Measurements from ENCODE around the gene PRR20G.
"Not testable (repeated sequence)": the region's sequence is repeated elsewhere in the genome, so short reads cannot be mapped to it uniquely, and the experiment has no call there.

PRR20G gene

GRCh38 chr3:127299276-127299675, 11.4 kb upstream of the PRR20G start:
- FAIRE-seq, result no peak
- DNase-seq (ENCODE audit: low spot score), result no peak

GRCh38 chr3:127296959-127297358, 9.1 kb upstream of the PRR20G start:
- no peak for FAIRE-seq
- DNase-seq (ENCODE audit: low spot score), result no peak

GRCh38 chr3:127296166-127296565, 8.3 kb upstream of the PRR20G start:
- FAIRE-seq, result no peak
- no peak for DNase-seq (ENCODE audit: low spot score)

DNA sequence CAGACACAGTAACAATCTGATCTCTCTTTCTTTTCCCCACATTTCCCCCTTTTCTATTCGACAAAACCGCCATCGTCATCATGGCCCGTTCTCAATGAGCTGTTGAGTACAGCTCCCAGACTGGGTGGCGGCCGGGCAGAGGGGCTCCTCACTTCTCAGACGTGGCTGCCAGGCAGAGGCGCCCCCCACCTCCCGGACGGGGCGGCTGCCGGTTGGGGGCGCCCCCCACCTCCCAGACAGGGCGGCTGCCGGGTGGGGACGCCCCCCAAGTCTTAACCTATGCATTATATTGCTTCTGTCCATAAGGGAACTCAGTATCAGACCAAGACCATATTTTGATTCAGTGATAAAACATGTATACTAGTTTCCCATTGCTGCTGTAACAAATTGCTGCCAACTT, 5.8 kb upstream of the PRR20G start:
- DNase-seq (ENCODE audit: low spot score); FAIRE-seq: not testable (repeated sequence)

DNA sequence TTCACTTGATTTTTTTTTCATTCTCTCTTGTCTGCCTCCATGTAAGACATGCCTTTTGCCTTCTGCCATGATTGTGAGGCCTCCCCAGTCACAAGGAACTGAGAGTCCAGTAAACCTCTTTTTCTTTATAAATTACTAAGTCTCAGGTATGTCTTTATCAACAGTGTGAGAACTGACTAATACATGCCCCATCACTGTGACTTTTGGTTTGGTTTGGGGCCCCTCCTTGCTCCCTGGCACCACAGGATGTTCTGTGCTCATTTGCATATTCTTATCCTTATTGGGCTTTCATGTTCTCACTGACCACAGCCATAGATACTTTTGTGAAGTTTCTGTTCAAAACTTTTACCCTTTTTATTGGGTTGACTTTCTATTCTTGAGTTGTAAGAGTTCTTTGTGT, 3.8 kb upstream of the PRR20G start:
- DNase-seq (ENCODE audit: low spot score), result no peak
- FAIRE-seq, result no peak

- no peak for FAIRE-seq
- DNase-seq (ENCODE audit: low spot score), result no peak
Observed at GRCh38 chr3:127291114-127291513, 3.3 kb upstream of the PRR20G start.

GRCh38 chr3:127289706-127290575, 2.1 kb upstream of the PRR20G start:
- DNase-seq (ENCODE audit: low spot score), result no peak
- no peak for FAIRE-seq

DNA sequence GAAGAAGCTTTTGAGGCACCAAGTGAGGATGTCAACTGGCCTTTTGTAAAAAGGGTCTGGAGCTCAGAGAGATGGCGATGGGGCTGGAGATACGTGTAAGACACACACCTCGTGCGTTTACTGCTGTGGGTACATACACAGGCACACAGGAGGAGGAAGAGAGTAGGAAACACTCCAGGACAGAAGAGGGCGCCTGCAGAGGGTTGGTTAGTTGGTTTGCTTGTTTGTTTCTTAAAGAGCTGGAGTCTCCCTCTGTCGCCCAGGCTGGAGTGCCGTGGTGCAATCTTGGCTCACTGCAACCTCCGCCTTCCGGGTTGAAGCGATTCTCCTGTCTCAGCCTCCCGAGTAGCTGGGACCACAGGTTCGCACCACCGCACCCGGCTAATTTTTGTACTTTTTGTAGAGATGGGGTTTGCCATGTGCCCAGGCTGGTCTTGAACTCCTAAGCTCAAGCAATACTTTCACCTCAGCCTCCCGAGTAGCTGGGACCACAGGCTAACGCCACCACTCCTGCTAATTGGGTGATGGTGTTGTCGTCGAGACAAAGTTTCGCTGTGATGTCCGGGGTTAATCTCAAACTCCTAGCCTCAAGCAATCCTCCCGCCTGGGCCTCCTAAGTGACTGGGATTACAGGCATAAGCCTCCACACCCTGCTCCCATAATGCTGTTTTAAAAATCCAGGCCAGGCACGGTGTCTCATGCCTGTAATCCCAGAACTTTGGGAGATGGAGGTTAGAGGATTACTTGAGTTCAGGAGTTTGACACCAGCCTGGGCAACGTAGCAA, 1.3 kb upstream of the PRR20G start:
- no peak for FAIRE-seq
- DNase-seq (ENCODE audit: low spot score), result no peak

GRCh38 chr3:127288343-127288742, 497 bp upstream of the PRR20G start:
- FAIRE-seq (no peak), DNase-seq (ENCODE audit: low spot score) (no peak)

GRCh38 chr3:127286571-127287140, 1.2 kb downstream of the PRR20G start:
- peak; percentile 57 for DNase-seq (ENCODE audit: low spot score)
- no peak for FAIRE-seq

GRCh38 chr3:127284258-127284657, 3.6 kb downstream of the PRR20G start:
- no peak for DNase-seq (ENCODE audit: low spot score)
- no peak for FAIRE-seq

DNA sequence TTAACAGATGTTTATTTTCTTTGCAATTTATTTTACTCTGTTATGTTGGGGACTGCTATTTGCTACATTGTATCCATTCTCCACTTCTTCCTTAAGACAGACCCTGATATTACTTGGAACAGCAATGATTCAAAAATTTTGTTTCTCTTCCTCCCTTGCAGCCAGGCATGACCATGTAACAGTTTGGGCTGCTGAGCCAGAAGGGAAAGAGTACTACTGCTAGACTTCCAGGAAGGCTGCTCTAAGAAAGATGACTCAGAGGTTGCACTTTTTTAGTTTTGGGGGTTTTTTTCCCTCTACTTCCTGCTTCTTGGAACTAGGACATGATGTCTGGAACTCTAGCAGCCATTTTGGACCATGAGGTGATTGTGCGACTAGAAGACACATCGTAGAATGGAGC, 10.3 kb downstream of the PRR20G start:
- no peak for DNase-seq (ENCODE audit: low spot score)
- FAIRE-seq, result no peak

DNA sequence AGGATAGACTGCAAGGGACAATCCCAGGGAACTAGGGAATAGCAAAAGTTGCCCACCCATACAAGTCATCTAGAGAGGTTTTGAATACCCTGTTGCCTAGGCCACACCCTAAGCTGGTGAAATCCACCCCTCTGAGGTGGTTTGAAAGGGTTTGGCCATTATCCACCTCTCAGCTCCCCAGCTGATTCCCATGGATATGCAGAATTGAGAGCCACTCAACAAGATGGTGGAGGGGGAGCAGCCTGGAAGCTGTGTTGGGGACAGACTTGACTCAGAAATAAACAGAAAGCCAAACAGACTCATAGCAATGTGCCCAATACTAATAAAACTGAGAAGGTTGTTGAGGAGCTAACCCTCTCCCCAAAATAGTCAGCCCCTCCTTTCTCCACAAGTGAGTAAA, 10.9 kb downstream of the PRR20G start:
- DNase-seq (ENCODE audit: low spot score), result no peak
- no peak for FAIRE-seq

DNA sequence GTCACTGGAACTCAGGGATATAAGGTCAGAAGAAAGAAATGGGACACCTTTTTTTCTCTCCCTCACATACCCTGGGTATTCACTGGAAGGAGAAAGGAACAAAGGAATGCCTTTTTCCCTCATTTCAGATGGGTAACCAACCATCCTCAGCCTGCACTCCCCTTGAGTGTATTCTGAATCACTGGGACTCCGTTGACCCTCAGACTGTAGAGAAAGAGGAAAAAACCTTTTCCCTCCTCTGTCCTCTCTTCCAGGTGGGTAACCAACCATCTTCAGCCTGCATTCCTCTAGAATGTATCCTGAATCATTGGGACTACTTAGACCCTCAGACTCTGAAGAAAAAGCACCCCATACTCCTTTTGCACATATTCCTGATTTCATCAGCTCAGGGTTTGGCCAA, 11.4 kb downstream of the PRR20G start:
- FAIRE-seq, result no peak

GRCh38 chr3:127275287-127275781, 12.5 kb downstream of the PRR20G start:
- FAIRE-seq, result peak; percentile 76
- peak; percentile 81 for DNase-seq (ENCODE audit: low spot score)

More for the DNA sequence above, 11.4 kb downstream of the PRR20G start:
- no peak for DNase-seq (ENCODE audit: low spot score)

- no peak for DNase-seq (ENCODE audit: low spot score)
- FAIRE-seq, result peak; percentile 35
Observed at GRCh38 chr3:127274200-127274760, 13.6 kb downstream of the PRR20G start.

DNA sequence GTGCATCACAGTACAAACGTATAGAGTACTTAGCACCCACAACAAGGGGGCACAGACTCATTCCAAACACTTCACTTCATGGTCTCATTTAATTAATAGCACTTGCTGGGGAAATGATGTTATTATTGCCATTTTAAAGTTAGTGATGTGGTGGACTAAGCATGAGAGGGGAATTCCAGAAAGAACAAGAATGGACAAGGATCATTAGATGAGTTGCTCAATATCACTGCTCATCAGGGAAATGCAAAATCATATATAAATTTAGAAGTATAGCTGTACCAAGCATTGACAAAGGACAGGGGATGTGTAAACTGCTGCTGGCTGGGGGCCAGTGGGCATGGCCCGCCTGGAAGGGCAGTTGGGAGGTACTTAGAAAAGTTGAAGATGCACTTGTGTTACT, 14.6 kb downstream of the PRR20G start:
- FAIRE-seq (no peak), DNase-seq (ENCODE audit: low spot score) (no peak)

DNA sequence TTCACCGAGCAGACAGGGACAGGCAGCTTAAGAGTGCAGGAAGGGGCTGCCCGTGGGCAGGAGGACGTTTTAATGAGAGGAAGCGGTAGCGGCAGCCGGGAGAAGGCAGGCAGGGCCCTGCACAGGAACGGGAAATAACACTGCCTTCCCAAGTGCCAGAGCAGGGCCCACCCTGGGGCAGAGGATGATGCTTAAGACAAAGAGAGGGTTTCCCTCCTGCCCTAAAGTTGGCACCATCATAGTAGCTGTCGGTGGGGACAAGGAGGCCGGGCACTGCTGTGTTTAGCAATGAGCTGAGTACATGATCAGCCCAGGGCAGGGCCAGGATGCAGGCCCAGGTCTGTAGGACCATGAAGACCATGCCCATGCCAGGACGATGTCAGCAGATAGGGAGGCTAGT, 21.7 kb downstream of the PRR20G start:
- DNase-seq (ENCODE audit: low spot score), result no peak
- no peak for FAIRE-seq

DNA sequence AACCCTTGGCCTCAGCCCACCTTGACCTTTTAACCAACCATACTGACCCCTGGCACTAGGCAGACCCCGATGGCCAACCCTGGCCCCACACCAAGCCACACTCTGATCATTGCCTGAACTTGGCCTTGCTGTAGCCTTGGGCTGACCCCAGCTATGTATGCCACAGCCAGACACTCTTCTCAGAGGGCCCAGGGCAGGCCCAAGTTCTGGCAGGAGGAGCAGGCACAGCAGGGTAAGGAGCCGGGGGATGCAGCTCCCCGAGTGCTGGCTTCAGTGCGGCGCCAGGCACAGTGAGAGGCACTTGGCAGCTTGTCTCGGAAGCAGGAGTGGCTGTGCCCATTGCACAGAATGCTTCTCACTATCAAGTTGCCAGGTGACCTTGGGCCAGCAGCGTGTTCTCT, 22.3 kb downstream of the PRR20G start:
- FAIRE-seq (no peak), DNase-seq (ENCODE audit: low spot score) (no peak)

GRCh38 chr3:127264794-127265514, 22.9 kb downstream of the PRR20G start:
- FAIRE-seq (no peak), DNase-seq (ENCODE audit: low spot score) (no peak)

DNA sequence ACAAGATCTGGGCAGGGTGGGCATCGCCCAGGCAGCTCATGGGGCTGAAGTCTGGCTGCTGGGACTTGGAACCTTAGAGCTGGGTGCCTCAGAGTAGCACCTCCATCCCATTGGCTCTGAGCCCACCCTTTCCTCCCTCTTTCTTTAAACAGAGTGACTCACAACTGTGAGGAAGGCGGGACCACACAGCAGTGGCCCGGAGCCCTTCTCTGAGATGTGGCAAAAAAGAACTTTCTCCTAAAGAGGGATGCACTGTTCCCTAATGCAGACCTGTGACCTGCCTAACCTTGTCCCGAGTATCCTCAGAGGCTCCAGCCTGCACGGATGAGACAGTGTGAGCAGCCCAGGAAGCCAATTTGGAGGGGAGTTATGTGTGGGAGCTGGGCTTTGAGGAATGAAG, 23.6 kb downstream of the PRR20G start:
- DNase-seq (ENCODE audit: low spot score), result peak; percentile 80
- FAIRE-seq, result no peak

Measured in urothelium cell line (cell line).